HAP-1 (cell line): ENCODE measurements around the gene IGSF6.

Experiments
- DNase-seq, 2 experiments: peaks; one replicate each; pipeline ENCODE4 v3.0.0-alpha.2; 2016 to 2020; ENCODE audit warnings: low spot score in 2 of 2
- H3K27me3 ChIP-seq: fragments of 250-450 bp; sonication (Bioruptor Pico); 2 replicates; pipeline ENCODE4 v1.5.1; 2020; ENCODE audit warnings: low read depth, mild to moderate bottlenecking, moderate library complexity
- H3K36me3 ChIP-seq: fragments of 250-450 bp; sonication (Bioruptor Pico); replicated peaks from 2 replicates; pipeline ENCODE4 v1.5.1; 2020; ENCODE audit warnings: mild to moderate bottlenecking
- H3K4me1 ChIP-seq: fragments of 250-450 bp; sonication (Bioruptor Pico); 2 replicates; pipeline ENCODE4 v1.5.1; 2020; ENCODE audit warnings: mild to moderate bottlenecking
- H3K4me3 ChIP-seq: fragments of 250-450 bp; sonication (Bioruptor Pico); 2 replicates; pipeline ENCODE4 v1.5.1; 2020; ENCODE audit warnings: mild to moderate bottlenecking, moderate library complexity
- H3K9me3 ChIP-seq: fragments of 250-450 bp; sonication (Bioruptor Pico); 2 replicates; pipeline ENCODE4 v1.5.1; 2020; ENCODE audit warnings: mild to moderate bottlenecking, moderate library complexity
- in situ Hi-C: fragments of 300-500 bp; cut with MboI; formaldehyde crosslinking; loops from 3 replicates; pipeline ENCODE4 v1.14.3; 2020; ENCODE audit warnings: low sequenced_read_pairs, inconsistent platforms, mixed read lengths

The IGSF6 gene

DNA sequence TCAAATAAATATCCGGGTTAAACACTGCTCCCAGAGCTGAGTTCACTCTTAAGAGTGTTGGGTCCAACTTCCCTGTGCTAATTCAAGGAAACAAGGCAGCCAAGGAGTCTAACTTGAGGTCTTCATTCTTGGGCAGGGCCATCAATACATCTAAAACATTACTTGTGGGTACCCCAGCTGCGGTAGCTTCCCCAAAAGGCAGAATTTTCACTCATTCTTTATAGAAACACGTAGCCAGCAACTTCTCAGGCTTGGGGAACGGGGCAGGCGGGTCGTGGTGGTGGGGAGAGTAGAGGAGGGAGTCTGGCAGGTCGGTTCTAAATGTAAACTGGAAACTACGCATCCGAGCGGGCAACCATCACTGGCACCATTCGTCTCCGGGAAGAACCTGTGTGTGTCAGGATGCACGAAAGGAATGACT is 53.7 kb downstream of the IGSF6 start:
- H3K4me1 ChIP-seq: peaks cover 13% of the 10 kb centered on the region
- in situ Hi-C loops: no loop called here
- no peak for DNase-seq

DNA sequence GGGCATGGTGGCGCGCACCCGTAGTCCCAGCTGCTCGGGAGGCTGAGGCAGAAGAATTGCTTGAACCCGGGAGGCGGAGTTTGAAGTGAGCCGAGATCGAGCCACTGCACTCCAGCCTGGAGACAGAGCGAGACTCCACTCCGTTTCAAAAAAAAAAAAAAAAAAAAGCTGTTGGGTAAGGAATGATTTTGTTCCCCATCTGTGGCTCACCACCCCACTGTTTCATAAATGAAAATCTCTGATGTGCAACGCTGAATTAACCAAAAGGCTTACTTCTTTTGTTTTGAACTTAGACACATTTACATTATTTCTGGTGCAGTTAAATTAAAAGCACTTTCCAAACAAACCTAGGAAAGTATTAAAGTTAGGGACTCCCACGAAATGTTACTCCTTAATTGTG is 54.2 kb downstream of the IGSF6 start:
- no peaks in the 10 kb centered on the region for H3K27me3 ChIP-seq
- H3K36me3 ChIP-seq: no peaks in the 10 kb centered on the region
- peak overlapping the region; percentile 77 for H3K4me3 ChIP-seq
- peaks cover 12% of the 10 kb centered on the region for H3K4me1 ChIP-seq
- no peaks in the 10 kb centered on the region for H3K9me3 ChIP-seq
- DNase-seq: no peak
- in situ Hi-C loops: no loop called here

More for the DNA sequence above, 53.7 kb downstream of the IGSF6 start:
- Histone ChIP-seq H3K36me3 (no peaks in the 10 kb centered on the region), H3K9me3 (no peaks in the 10 kb centered on the region), H3K4me3 (peak overlapping the region; percentile 77), H3K27me3 (no peaks in the 10 kb centered on the region)

- no peaks in the 10 kb centered on the region for H3K36me3 ChIP-seq
- no peak for DNase-seq
- no peaks in the 10 kb centered on the region for H3K27me3 ChIP-seq
- no peaks in the 10 kb centered on the region for H3K9me3 ChIP-seq
- peaks cover 12% of the 10 kb centered on the region for H3K4me1 ChIP-seq
- in situ Hi-C loops: no loop called here
- no peak overlapping the region for H3K4me3 ChIP-seq
Observed at GRCh38 chr16:21597561-21598030, 54.8 kb downstream of the IGSF6 start.

DNA sequence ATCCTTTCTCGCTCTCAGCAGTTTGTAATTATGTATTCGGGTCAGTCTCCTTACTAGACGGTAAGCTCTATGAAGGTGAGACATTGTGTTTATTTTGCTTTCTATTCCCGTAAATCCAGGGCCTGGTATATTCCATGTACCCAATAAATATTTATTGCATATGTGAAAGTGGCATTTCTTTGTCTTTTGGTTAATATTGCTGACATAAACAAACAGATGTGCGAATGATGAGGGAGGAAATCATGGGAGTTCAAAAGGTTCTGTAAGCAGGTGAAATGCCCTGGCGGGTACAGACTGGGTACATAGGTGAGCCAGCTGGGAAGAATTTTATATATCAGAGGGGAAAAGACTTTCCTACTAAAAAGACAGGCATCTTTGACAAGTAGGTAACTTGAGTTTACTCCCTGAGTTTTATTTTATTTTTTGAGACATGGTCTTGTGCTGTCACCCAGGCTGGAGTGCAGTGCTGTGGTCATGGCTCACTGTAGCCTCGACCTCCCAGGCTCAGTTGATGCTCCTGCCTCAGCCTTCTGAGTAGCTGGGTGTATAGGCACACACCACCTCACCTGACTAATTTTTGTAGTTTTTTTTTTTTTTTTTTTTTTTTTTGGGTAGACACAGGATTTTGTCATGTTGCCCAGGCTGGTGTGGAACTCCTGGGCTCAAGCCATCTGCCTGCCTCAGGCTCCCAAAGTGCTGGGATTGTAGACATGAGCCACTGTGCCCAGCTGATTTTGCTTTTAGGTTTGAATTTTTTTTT is 58.7 kb downstream of the IGSF6 start:
- Histone ChIP-seq H3K4me1 (0 out of 2 replicates have a peak, but pooled peaks cover 3% of the 10 kb centered on the region), H3K36me3 (no peaks in the 10 kb centered on the region), H3K27me3 (no peaks in the 10 kb centered on the region), H3K9me3 (no peaks in the 10 kb centered on the region), H3K4me3 (no peak overlapping the region)
- in situ Hi-C loops: no loop called here
- no peak for DNase-seq

DNA sequence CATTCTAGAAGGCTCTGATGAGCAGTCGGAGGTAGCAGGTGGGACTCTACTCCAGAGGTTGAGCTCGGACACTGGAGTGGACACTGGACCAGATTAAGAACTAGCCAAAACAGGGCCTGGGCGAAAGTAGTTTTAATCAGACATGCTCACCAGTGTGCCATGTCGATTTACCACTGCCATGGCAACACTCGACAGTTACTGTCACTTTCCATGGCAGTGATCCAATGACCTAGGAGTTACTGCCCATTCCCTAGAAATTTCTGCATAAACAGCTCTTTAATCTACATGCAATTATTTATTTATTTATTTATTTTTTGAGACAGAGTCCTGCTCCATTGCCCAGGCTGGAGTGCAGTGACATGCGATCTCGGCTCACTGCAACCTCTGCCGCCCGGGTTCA is 60.2 kb downstream of the IGSF6 start:
- H3K9me3 ChIP-seq: no peaks in the 10 kb centered on the region
- H3K4me1 ChIP-seq: 0 out of 2 replicates have a peak, but pooled peaks cover 3% of the 10 kb centered on the region
- no peak for DNase-seq
- no peaks in the 10 kb centered on the region for H3K27me3 ChIP-seq
- no peaks in the 10 kb centered on the region for H3K36me3 ChIP-seq
- no peak overlapping the region for H3K4me3 ChIP-seq
- in situ Hi-C loops: no loop called here

- DNase-seq: no peak
- no peaks in the 10 kb centered on the region for H3K9me3 ChIP-seq
- H3K36me3 ChIP-seq: no peaks in the 10 kb centered on the region
- 0 out of 2 replicates have a peak, but pooled peaks cover 3% of the 10 kb centered on the region for H3K4me1 ChIP-seq
- H3K4me3 ChIP-seq: no peak overlapping the region
- in situ Hi-C loops: no loop called here
- no peaks in the 10 kb centered on the region for H3K27me3 ChIP-seq
Observed at GRCh38 chr16:21590796-21591195, 61.6 kb downstream of the IGSF6 start.

DNA sequence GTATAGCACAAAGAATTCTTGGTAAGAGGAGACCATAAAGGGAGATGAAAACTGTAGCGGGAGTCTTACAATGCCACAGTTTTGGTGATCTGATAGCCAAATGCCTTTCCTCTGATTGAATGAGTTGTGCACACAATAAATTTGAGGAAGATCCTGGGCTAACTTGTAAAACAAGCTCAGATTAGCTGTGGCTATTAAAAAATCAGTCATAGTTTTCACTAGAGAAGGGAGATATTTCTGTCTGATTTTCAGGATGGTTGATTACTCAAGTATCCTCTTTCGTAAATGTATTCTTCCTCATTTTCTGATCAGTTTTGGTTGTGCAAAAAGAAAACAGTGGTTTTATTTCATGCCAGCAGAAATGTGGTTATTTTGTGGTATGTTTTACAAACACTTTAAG is 62.1 kb downstream of the IGSF6 start:
- Histone ChIP-seq H3K36me3 (no peaks in the 10 kb centered on the region), H3K9me3 (no peaks in the 10 kb centered on the region), H3K4me3 (no peak overlapping the region), H3K27me3 (no peaks in the 10 kb centered on the region), H3K4me1 (0 out of 2 replicates have a peak, but pooled peaks cover 3% of the 10 kb centered on the region)
- no peak for DNase-seq
- in situ Hi-C loops: no loop called here

DNA sequence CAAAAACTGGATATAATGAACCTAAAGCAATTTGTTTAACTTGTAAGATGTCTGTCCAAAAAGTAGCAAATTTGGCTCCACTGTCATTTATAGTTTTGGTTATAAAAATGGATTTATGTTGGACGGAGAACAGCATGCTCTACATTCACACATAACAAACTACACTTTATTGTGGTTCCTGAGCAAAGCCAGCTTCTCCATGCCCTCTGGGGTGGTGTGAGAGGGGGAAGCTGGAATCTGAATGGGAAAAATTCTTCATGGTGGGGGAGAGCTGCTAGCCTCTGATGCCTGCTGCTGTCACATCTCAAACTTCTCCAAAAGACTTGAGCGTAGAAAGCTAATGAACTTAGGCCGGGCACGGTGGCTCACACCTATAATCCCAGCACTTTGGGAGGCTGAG is 62.9 kb downstream of the IGSF6 start:
- in situ Hi-C loops: no loop called here

More for the DNA sequence above, 62.9 kb downstream of the IGSF6 start:
- Histone ChIP-seq H3K4me1 (peaks cover 3% of the 10 kb centered on the region; the same call in 1 of the 2 replicates), H3K9me3 (no peaks in the 10 kb centered on the region), H3K36me3 (no peaks in the 10 kb centered on the region), H3K27me3 (no peaks in the 10 kb centered on the region), H3K4me3 (no peak overlapping the region)
- no peak for DNase-seq
